SH-SY5Y (cell line): ENCODE data around the gene ZDHHC11.

Experiments used
- GATA2 ChIP-seq: IDR thresholded peaks from 2 replicates; pipeline ENCODE4 v1.6.1; 2011; ENCODE audit warnings: mild to moderate bottlenecking, low read depth, low read length
- GATA3 ChIP-seq: IDR thresholded peaks from 2 replicates; pipeline ENCODE4 v1.6.1; 2011; ENCODE audit warnings: low read depth, mild to moderate bottlenecking, low read length, moderate library complexity

DNA sequence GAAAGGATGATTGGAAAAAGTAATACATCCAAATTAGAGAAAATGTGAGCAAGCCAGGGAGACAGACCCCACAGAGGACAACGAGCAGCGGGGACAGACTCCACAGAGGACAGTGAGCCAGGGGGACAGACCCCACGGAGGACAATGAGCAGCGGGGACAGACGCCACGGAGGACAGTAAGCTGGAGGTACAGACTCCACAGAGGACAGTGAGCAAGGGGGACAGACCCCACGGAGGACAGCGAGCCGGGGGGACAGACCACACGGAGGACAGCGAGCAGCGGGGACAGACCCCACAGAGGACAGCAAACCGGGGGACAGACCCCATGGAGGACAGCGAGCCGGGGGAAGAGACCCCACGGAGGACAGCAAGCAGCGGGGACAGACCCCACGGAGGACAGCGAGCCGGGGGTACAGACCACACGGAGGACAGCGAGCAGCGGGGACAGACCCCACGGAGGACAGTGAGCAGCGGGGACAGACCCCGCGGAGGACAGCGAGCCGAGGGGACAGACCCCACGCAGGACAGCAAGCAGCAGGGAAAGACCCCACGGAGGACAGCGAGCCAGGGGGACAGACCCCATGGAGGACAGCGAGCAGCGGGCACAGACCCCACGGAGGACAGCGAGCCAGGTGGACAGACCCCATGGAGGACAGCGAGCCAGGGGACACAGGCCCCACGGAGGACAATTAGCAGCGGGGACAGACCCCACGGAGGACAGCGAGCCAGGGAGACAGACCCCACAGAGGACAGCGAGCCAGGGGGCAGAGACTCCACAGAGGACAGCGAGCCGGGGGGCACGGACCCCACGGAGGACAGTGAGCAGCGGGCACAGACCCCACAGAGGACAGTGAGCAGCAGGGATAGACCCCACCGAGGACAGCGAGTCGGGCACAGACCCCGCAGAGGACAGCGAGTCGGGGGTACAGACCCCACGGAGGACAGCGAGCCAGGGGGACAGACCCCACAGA lies 1.9 kb upstream of the ZDHHC11 start:
- TF ChIP-seq GATA2 (no peak), GATA3 (no peak)
